GM18526 (cell line): ENCODE measurements around the gene CARD9.

ENCODE experiments used
- POLR2A ChIP-seq: IDR thresholded peaks from 3 replicates; pipeline ENCODE4 v1.6.1; 2011; ENCODE audit not compliant: insufficient read length; ENCODE audit errors: extremely low read depth

CARD9 gene

DNA sequence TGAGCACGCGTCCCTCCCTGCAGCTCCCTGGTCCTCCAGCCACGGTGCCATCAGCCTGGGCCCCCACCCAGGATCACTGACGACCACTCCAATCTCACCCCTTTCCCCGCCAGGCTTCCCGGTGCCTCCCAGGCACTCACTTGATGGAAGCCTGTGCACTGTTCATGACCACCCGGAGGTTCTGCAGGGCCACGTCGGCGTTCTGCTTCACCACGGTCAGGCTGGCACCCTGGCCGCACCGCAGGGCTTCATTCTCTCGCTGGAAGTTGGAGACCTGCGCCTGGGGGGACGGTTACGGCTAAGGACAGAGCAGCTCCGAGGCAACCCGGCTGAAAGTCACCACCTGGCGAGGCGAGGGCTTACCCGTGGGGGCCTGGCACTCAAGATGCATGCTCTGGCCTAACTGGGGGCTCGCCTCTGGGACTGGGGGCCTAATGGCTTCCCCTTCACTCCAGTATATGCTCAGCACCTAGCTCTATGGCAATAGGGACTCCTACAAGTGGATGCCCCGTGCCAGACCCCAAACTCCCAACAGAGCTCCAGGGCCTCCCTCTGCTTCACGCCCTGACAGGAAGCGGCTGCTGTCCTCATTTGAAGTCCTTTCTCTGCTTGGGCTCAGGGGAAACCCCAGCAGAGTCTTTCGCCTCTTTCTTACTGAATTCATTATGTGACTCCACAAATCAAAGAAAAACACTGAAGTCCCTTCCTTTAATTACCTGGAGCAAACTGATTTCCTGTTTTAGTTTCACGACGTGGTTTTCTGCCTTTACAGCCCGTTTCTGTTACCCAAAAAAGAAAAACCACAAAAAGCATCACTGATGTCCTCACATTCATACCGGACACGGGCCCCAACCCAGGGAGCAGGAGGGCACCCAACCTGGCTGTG lies 30.7 kb upstream of the CARD9 start:
- TF ChIP-seq POLR2A = peak; percentile 0

DNA sequence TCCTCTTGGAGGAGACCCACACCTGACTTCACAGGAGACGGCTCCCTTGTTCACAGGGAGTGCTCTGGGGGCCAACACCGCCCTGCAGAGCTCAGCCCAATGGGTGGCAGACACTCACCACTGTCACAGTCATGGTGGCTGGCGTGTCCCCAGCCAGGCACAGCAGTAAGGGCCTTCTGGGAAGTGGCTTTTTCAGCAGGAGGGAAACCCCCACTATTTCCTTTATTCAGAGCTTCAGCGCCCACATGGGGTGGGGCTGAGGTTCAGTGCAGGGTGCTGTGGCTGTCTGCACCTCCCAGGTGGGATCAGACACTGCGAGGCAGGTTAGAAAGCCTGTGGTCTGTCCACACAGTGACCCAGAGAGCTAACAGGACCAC lies 30.1 kb upstream of the CARD9 start:
- TF ChIP-seq POLR2A = no peak

DNA sequence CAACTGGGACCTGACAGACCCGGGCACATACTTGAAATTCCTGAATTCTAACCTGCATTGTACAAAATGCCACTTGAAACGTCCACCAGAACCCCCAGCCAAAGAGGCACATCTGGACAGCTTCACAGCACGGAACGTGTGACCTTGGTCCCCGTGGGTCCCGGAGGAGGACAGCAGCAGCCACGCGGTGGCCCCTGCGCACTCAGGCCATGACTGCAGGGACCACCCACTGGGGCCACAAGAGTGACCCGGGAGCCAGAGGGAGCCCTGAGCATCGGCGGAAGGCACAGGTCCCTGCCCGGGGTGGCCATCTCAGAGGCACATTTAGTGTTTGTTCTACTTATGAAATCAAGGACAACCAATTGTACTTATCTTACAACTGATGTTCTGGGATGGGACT lies 28.6 kb upstream of the CARD9 start:
- no peak for TF ChIP-seq POLR2A

DNA sequence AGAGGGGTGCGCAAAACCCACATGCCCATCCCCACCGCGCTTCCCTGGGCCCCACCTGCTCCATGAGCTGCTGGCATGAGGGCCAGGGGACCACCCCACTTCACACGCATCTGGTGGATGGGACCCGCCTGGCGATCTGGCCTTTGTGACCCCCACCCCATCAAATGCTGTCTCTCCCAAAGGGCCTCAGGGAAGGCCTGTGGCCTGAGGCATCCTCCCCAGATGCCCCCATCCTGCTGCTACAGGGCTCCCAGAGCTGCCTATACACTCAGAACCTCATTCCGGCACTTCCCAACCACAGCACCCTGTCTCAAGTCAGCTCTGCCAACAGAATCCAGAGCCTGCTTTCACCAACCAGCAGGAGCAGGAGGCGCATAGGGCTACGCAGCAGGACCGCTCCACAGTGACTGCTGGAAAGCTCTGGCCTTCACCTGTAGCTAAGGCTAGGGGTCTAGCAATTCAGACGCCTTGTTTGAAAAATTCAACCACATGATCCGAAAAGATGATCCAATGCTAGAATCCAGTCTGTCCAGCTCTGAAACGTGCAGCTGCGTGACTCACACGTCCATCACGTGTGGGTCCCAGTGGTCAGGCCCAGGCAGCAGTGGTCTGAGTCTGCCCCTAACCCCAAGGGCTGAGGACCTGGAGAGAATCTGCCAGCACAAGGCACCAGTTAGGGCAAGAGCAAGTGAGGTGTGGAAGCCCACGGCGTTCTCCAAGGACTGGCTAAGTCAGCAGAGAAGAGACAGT lies 27.9 kb upstream of the CARD9 start:
- no peak for TF ChIP-seq POLR2A

DNA sequence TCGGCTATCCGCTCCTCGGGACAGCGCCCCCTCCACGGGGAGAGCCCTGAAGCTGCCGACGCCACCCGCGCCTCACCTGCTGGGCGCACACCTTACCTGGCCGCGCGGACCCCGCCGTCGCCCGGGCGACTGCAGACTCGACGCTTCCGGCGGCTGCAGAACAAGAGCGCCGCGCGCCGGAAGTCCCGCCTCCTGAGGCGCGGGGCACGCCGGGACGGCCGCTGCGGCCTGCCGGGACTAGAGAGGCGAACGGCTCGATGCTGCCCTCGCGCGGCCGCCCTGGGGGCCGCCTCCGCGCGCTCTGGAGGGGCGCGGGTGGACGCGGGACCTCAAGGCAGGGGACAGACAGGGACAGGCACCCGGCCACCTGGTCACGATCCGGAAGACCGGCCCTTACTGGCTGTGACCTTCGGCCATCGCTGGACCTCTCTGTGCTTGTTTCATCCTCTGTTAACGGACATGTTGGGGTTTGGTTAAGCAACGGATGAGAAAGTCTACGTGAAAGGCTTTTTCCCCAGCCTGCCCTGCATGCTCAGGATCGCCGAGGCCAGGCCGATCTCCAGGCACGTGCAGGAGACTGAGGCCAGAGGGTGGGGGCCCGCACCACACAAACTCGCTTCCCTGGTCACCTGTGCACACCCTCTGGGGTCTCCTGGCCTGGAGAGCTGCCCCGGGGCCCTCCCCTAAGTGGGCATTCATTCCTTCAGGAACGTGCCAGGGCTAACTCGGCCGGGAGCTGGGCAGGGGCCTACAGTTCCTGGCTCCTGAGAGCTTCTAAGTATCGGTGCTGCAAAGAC lies 26.8 kb upstream of the CARD9 start, which contains the start of gene SNAPC4:
TSS of gene SNAPC4 (minus strand) at position 133 of the 797 bp plus-strand sequence. CDS start 1,742 bp downstream, outside the sequence.
- TF ChIP-seq POLR2A = peak; percentile 85

DNA sequence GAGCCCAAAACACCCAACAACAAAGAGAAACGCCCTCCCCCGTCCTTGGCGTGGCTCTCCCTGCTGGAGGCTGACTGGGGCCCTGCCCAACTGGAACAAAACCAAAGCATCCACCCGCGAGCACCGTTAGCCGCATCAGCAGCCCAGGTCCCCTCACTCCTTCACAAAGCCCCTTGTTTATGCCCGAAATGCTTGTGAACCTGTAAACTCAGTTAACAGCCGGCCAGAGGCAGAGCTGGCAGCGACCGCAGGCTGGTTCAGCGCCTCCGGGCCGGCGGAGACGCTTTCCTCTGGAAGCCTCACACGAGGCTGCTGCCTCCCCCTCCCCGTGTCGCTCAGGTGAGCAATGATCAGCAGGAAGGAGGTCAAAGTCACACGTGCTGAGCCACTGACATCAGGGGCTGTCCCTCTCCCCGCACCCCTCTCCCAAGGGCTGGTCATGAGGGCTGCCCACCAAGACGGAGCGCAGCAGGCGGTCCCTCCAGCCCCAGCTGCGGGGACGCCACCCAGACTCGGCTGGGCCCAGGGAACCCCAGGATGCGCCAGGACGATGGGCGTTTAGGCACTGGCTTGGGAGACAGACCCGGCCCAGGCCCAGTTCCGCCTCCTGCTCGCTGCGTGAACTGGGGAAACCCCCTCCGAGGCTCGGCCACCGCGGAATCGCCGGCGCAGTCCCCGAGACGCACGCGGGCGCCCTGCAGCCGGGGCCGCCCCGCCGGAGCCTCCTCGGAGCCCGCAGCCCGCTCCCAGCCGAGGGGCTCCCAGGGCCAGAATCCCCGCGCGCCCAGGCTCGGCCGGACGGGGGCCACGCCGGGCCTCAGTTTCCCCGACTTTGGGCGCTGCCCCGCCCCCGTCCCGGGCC lies 25.9 kb upstream of the CARD9 start:
- no peak for TF ChIP-seq POLR2A

DNA sequence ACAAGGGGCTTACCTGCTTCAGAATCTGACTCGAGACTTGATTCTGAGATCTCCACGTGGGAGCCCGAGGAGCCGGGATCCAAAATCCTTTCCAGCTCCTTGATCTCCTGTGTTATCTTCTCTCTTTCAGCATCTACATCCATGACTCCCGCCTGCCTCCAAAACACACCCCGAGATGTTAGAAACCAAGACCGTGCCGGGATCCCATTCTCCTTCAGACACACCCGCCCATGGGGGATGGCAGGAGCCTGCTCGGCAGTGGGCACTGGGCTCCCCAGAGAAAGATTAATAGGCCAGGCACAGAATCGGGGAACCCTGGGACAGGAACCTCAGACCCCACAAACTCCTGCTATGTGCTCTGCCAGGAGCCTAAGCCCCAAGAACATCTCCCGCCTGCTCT lies 24.8 kb upstream of the CARD9 start:
- TF ChIP-seq POLR2A = no peak

DNA sequence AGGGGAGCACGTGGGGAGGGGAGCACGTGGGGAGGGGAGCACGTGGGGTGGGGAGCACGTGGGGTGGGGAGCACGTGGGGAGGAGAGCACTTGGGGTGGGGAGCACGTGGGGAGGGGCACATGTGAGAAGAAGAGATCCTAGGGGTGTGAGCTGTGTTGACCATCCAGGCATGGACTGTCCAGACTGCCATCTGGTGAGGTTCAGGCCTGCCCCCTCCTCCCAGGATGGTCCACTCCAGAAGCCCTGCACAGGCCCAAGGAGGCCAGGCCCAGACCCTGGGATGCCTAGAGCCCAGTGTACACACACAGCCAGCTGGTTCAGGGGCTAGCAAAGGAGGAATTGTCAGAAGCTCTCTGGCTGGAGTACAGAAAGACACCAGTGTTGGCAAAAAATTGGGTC lies 24.2 kb upstream of the CARD9 start:
- no peak for TF ChIP-seq POLR2A

DNA sequence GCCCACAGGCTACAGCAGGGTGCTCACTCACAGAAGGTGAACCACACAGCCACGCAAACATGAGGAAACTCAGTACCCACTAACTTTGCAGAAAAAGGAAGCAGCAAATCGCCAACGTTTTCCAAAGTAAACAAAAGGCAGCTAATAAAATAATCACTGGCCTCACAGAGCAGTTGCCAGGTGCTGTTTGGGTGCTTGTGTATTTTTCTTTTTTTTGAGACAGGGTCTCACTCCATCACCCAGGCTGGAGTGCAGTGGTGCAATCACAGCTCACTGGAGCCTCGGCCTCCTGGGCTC lies 22.7 kb upstream of the CARD9 start:
- no peak for TF ChIP-seq POLR2A

DNA sequence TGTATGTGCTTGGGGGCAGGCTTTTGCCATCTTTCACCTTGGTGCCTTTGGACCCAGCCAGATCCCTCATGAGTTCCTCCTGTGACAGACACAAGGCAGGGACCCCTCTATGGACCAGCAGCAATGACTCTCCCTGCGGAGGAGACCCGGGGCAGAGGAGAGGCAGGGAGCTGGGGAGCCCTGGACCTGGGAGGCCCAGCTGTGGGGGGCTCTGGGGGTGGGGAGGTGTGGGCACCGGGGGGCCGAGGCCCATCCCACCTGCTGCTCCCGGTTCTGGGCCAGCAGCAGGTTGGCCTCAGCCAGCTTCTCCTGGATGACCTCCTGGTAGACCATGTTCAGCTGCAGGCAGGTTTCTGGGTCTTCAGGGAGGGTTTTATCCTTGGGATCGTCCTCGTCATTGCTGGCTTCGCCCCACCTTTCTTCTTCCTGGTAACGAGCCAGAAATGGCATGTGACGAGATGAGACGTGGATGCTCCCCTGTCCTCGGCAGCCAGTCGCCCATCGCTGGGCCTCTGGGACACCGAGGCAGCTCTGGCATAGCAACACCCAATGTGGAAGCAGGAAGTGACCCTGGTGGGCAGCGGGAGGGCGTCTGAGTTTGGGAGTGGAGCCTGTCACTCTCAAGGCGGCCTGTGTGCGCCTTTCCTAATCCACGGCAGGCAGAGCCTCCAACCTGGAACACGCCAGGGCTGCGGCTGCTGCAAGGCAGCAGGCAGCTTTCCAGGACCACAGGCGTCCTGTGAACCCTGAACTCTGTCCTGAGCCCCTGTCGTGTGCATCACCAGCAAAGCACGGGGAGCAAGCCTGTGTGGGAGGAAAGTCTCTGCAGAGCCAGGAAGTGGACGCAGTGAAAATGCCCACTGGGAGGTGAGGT lies 22.1 kb upstream of the CARD9 start:
- no peak for TF ChIP-seq POLR2A

DNA sequence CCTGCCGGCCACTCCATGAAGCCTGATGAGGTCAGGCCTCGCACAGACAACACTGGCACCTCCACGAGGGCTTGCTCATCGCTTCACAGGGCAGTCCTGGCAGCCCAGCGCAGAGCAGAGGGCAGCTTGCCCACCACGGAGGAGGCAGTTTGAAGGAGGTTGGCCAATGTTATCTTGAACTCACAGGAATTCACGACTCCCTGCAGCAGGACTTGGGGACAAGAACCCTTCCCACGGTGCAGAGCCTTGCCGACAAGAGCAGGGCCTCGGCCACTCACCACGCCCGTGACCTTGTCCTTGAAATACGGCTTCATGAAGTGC lies 21.5 kb upstream of the CARD9 start:
- no peak for TF ChIP-seq POLR2A

DNA sequence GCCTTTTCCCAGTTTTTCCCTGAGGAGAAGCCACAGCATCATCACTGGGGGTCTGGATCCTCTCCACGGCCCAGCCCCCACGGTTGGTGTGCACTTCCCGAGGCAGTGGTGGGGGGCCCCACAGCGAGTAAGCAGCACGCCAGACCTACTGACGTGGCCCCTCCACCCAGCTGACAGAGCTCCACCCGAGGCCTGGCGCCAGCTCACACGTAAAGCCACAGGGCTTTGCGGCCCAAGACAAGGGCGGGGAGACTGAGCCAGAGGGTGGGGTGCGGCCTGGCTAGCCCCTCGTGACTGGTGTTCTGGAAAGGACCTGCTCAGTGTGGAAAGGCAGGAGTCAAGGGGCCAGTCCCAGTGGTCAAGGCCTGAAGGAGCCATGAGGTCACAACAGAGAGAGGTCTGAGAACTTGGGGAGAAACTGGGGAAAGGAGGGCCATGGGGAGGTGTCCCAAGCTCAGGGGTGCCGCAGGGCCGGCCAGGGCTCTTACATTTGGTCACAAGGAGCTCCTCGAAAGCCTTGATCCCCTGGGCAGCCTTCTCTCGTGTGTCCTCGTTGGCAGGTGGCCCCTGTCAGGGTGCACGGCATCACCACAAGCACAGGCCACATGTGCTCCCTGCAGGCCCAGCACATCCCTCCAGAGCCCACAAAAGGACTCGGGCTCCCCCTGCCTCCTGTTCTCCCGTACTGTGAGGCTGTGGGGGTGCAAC lies 21.0 kb upstream of the CARD9 start:
- no peak for TF ChIP-seq POLR2A

DNA sequence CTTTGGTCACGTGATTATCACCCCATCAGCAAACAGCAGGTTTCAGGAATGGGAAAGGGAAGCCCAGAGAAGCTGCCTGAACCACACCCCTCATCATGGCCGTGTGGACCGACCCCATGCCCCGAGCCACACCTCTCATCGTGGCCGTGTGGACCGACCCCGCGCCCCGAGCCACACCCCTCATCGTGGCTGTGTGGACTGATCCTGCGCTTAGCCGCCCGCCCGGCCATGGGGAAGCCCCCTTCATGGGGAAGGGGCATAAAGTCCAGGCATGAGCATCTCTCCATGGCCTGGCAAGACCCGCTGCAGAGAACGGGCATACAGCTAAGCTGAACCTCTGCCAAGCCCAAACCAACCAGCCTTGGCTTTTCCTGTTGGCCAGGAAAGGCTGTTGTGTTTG lies 20.1 kb upstream of the CARD9 start:
- TF ChIP-seq POLR2A = no peak
